Gastrocnemius medialis (tissue), 4 donors: ENCODE data around the gene RGMA.

Experiments
- CTCF ChIP-seq, 5 experiments: fragments of 450-650 bp in 3 of 5; fragments of 200-600 bp in 2 of 5; sonication (generic) in 2 of 5; IDR thresholded peaks in 4 of 5; conservative IDR thresholded peaks in 1 of 5; 1 replicate in 4 of 5; 2 replicates in 1 of 5; pipeline ENCODE4 v1.5.1; 2016 to 2019; ENCODE audit warnings: antibody characterized with exemption in 5 of 5, mild to moderate bottlenecking in 3 of 5, moderate library complexity in 3 of 5
- POLR2A ChIP-seq, 2 donors: fragments of 450-650 bp; IDR thresholded peaks; one replicate each; pipeline ENCODE4 v1.6.1; 2017; ENCODE audit warnings: antibody characterized with exemption in 2 of 2, mild to moderate bottlenecking in 2 of 2, moderate library complexity in 2 of 2

- TF ChIP-seq CTCF (IDR thresholded peaks at IDR 0.05 in 4 of 5, conservative IDR thresholded peaks at IDR 0.05 in 1 of 5), result no peak
- no peak for TF ChIP-seq POLR2A (IDR thresholded peaks at IDR 0.05)
Observed at GRCh38 chr15:93048759-93049161, 40.3 kb downstream of the RGMA start.
